Measurements from ENCODE around the gene DNAJC15.
"Not testable (repeated sequence)": the region's sequence is repeated elsewhere in the genome, so short reads cannot be mapped to it uniquely, and the experiment has no call there.

The DNAJC15 gene

DNA sequence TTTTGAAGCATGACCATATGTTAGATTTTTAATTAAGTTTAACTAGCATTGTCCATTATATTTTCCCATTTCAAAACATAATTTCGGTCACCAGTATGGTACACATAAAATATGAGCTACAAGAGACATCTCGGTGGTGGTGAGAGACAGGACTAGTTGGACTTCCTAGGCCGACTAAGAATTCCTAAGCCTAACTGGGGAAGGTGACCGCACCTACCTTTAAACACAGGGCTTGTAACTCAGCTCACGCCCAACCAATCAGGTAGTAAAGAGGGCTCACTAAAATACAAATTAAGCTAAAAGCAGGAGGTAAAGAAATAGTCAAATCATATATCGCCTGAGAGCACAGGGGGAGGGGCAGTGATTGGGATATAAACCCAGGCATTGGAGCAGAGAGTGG is 22.9 kb downstream of the DNAJC15 start:
- DNase-seq = no peak

DNA sequence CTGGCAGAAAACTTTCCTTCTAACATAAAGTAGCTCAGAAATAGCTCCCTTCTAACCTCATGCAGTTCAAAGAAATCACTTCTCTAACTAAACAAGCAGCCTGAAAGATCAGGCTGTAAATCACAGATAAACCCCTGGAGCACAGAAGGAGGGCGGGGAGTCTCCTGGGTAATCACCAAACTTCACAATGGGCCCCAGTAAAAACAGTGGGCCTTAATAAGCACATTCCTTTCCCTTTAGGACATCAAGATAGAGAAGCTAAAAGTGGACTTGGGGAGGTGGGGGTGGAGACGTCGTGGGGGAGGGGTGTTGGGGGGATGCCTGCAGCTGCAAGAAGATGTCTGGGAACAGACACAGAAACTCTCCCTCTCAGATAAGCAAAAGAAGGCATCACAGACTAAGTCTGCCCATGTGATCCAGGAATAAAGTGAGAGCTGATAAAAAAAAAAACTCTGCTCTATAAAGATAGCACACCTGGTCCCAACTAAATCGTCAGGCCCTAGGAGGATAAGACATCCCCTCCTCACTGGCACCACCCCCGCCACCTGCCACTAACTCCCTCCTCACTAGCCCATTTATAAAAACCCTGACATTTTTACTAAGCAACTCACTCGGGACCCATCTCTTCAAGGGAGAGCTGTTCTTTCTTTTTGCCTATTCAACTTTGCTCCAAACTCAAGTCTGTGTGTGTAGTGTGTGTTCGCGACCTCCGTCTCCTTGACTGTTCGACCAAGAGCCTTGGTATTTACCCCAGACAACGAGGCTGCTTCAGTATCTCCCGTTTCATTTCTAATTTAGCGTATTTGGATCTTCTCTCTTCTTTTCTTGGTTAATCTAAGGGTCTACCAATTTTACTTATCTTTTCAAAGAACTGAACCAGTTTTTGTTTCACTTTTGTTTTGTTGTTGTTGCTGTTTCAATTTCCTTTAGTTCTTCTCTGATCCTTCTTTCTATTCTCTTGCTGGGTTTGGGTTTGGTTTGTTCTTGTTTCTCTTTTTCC is 31.7 kb downstream of the DNAJC15 start:
- no peak for DNase-seq

DNA sequence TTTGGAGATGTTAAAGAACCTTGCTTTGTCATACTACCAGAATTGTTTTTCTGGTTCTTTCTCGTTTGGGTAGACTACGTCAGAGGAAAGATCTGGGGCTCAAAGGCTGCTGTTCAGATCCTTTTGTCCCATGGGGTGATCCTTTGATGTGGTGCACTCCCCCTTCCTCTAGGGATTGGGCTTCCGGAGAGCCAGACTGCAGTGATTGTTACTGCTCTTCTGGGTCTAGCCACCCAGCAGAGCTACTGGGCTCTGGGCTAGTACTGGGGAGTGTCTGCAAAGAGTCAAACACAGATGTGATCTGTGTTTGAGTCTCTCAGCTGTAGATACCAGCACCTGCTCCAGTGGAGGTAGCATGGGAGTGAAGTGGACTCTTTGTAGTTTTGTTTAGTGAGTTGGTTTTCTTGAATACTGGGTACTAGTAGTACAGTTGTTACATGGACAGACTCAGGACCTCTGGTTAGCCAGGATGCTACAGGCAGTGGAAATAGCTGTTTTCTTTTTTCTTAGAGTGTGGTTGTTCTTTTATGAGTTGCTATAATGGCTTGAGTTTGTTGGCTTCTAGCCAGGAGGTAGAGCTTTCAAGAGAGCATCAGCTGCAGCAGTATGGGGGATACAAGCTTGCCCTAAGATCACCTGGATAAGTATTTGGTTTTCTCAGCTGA is 34.4 kb downstream of the DNAJC15 start:
- no peak for DNase-seq

DNA sequence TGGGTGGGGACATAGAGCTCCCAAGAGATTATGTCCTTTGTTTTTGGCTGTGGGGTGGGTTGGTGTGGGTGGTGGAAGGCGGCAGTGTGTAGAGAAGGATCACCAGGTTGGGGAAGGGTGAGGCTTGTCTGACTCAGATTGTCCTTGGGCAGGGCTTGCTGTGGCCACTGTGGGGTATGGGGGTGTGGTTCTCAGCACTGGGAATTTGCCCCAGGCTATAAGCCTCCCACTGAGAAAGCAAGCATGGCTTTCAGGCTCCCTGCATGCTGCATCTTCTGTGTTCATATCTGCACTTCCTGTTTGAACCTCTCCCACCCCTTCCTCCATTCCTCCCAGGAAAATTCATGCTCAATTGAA is 34.9 kb downstream of the DNAJC15 start:
- no peak for DNase-seq

DNA sequence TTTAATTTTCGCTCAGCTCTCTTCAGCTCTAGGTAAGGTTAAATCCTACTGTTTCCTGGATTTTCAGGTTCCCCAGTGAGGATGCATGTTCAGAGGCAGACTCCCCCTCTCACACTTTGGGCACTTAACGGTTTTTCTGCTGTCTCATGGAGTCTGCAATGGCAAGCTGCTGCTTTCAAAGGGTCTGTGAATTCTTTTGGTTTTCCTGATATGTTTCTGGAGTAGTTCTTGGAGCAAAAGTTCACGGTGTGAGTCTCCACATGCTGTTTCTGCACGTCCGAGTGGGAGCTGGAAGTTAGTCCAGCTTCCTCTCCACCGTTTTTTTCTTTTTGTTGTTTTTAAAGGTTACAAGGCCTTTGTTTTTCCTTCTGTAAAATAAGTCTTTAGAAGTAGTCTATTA is 35.4 kb downstream of the DNAJC15 start:
- DNase-seq = no peak

DNA sequence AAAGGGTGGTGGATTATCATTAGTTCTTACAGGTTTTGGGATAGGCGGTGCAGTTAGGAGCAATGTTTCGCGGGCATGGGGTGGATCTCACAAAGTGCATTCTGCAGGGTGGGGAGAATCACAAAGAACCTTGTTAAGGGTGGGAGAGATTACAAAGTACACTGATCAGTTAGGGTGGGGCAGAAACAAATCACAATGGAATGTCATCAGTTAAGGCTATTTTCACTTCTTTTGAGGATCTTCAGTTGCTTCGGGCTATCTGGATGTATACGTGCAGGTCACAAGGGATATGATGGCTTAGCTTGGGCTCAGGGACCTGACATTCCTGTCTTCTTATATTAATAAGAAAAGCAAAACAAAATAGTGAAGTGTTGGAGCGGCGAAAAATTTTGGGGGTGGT is 36.4 kb downstream of the DNAJC15 start:
- DNase-seq = not testable (repeated sequence)

- not testable (repeated sequence) for DNase-seq
Measured at GRCh38 chr13:43060806-43061205, 37.4 kb downstream of the DNAJC15 start.

GRCh38 chr13:43061496-43062280 is 38.3 kb downstream of the DNAJC15 start:
- DNase-seq = no peak

DNA sequence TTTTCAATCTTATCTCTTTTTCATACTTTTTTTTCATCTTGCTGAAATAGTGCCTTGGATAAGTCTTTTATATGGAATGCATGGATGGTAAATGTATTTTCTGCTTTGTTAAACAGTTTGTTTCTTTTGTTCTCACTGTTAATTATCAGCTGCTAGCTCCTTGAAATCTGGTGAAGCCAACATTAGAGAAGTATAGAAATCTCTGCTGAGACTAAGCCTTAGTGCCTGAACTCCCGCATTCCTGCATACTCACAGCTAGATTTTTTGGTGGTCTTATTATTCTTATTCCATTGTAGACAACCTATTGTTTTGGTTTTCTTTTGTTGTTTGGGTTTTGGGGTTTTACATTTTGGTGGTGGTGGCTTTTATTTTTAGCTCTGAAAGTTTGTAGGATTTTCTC is 48.4 kb downstream of the DNAJC15 start:
- no peak for DNase-seq

DNA sequence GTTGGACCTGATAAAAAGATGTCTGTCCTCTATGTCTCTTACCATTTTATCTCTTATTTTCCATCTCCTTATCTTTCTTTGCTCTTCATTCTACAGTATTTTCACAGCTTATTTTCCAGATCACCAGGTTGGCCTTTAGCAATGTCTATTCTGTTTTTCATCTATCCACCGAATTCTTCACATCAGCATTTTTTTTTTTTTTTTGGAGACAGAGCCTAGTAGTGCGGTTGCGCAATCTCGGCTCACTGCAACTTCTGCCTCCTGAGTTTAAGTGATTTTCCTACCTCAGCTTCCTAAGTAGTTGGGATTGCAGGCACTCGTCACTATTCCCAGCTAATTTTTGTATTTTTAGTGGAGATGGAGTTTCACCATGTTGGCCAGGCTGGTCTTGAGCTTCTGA is 49.0 kb downstream of the DNAJC15 start:
- DNase-seq = no peak

GRCh38 chr13:43074824-43075510 is 51.6 kb downstream of the DNAJC15 start:
- DNase-seq = no peak

GRCh38 chr13:43075511-43075902 is 52.1 kb downstream of the DNAJC15 start:
- DNase-seq = not testable (repeated sequence)

DNA sequence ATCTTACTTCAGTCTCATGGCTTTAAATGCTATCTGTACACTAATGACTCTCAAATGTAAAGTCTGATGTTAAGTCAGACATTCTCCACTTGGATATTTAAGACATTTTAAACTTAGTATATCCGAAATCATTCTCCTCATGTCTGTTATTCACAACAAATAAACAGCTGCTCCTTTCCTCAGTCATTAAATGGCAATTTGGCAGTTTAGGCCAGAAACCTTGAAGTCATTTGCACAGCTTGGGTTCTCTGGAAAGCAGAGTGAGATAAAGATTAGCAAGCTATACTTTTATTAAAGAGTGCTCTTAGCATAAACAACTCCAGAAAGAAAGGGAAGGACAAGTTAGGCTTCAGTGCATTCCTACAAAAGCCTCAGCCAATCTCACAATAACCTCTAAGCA is 53.7 kb downstream of the DNAJC15 start:
- no peak for DNase-seq

DNA sequence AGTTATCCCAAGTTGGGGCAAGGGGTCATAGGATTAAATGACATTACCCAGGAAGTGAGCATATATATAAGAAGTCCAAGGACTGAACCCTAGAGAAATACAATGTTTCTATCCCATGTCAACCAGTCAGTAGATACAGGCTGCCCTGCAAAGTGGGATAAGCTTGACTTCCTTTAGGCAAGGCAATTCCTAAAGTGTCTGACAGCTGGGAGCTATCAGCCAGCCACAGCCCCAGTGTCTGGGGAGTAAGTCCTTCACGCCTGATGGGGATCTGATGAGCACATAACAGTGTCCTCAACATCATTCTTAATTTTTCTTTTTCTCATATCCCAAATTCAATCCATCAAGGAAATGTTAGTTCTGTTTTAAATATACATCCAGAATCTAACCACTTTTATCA is 54.1 kb downstream of the DNAJC15 start:
- DNase-seq = no peak

DNA sequence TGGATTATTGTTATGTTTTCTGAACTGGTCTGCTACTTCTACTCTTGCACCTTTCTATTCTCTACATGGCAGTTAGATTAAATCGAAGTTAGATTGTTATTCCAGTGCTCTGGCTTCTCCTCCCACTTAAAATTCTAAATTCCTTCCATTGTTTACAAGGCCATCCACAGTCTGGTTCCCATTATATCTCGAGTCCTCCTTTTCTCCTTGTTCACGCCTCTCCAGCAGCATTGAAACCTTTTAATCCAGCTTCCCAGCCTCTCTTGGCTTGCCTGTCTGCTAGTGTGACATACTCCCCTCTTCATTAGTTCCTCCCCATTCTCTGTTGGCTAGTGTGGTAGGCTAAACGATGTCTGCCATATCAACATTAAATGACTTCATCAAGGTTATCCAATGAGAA is 54.5 kb downstream of the DNAJC15 start:
- no peak for DNase-seq

DNA sequence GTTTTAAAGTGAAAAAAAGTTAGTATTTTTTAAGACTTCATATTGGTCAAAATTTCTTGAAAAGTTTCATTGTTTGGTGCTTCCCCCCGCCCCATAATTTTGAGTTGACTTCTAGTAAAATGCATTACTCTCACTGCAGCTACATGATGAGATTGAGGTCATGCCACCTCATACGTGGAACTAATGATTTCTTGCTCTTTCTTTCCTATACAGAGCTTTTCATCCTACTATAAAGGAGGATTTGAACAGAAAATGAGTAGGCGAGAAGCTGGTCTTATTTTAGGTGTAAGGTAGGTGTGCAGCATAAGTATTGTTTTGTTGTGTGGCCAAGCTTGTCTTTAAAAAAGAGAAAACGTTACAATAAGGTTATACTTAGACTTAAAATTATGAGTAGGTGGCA is 55.0 kb downstream of the DNAJC15 start:
- no peak for DNase-seq

- no peak for DNase-seq
Measured at GRCh38 chr13:43079392-43079931, 56.1 kb downstream of the DNAJC15 start.

GRCh38 chr13:43080199-43080598 is 56.8 kb downstream of the DNAJC15 start:
- no peak for DNase-seq

DNA sequence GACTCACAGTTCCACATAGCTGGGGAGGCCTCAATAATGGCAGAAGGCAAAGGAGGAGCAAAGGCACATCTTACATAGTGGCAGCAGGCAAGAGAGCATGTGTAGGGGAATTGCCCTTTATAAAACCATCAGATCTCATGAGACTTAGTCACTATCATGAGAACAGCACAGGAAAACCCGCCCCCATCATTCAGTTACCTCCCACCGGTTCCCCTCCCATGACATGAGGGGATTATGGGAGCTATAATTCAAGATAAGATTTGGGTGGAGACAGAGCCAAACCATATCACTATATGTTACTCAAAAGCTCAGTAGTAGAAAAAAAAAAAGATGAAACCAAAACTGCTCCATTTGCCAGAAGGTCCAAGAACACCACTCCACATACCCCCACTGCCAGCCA is 58.5 kb downstream of the DNAJC15 start:
- no peak for DNase-seq

DNA sequence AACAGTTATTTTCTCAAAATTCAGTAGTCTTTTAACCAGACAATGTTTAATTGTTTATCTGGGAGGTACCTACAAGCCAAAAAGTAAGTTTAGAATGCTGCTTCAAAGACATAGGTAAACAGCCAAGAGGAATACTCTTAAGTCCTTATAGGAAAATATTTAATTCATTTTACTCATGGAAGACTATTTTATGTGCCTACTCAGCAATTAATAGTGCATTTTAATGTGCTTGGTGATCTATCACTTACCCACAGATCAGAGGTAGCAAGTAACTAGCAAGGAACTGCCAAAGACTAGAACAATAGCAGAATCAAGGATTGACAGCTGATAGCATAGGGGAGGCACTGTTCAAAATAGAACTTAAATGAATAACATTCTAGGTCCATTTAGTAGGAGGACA is 60.4 kb downstream of the DNAJC15 start:
- DNase-seq = no peak

DNA sequence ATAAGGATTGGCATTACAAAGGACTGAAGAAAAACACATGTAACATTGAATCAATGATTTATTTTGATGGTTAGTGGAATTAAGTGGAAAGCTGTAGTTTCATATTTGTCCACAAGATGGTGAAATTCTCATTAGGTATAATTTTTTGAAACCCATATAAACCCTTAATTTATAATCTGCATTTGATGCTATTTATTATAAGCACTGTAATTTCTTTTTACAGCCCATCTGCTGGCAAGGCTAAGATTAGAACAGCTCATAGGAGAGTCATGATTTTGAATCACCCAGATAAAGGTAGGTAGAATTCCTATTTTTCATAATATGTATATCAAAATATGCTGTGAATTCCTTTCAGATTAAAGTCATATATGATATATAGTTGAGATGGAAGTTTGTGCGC is 62.2 kb downstream of the DNAJC15 start:
- DNase-seq = no peak

DNA sequence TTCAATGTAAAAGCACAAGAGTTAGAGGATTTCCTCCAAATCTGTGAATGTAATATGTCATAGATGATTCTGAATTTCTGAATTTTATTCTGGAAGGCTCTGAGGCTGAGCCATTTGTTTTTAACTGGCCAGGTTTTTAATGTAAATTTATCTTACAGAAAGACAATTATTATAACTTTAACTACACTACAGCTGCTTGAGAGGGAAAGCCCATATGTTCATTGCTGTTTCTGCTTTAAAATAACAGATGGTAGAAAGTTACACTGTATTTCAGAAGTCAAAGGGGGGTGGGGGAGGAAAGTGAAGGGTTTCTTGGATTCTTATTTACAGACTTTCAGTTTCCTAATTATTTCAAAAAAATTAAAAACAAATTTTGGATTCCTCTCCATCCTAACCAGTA is 62.8 kb downstream of the DNAJC15 start:
- DNase-seq = no peak

DNA sequence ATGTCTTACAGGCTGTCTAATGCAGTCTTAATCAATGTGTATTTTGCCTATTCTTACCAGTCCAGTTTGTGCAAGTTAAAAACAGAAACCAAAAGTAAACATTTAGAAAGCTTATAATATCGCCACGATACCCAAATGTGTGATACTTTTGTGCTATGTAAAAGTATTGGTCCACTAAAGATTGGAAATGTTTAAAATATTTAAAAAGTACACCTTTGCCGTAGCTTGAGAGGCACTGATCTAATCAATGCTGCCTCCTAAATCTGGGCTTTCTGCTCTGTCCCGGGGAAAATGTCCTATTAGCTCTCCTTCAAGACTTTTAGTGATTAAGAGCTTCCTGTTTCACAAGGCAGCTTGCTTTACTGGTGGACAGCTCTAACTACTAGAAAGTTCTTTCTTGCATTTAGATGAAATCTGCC is 64.7 kb downstream of the DNAJC15 start:
- no peak for DNase-seq
